ENCODE measurements around the gene NPTX1.

- TF ChIP-seq, protein P1, sequence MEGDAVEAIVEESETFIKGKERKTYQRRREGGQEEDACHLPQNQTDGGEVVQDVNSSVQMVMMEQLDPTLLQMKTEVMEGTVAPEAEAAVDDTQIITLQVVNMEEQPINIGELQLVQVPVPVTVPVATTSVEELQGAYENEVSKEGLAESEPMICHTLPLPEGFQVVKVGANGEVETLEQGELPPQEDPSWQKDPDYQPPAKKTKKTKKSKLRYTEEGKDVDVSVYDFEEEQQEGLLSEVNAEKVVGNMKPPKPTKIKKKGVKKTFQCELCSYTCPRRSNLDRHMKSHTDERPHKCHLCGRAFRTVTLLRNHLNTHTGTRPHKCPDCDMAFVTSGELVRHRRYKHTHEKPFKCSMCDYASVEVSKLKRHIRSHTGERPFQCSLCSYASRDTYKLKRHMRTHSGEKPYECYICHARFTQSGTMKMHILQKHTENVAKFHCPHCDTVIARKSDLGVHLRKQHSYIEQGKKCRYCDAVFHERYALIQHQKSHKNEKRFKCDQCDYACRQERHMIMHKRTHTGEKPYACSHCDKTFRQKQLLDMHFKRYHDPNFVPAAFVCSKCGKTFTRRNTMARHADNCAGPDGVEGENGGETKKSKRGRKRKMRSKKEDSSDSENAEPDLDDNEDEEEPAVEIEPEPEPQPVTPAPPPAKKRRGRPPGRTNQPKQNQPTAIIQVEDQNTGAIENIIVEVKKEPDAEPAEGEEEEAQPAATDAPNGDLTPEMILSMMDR (IDR thresholded peaks at IDR 0.05; ENCODE audit: low read depth, low read length, poor library complexity, severe bottlenecking), result no peak
- no peak for TF ChIP-seq EZH2phosphoT487 (IDR thresholded peaks at IDR 0.05; ENCODE audit: borderline replicate concordance, low read length)
Measured at GRCh38 chr17:80424261-80424660, 52.1 kb downstream of the NPTX1 start.

Measured in DOHH2 (cell line).